Mesenchymal stem cell (in vitro differentiated cells and primary cell): ENCODE measurements around the gene NPFF. TPM values are rescaled to one million over a fixed set of nuclear protein-coding genes. Genes with fewer than 3 reads are reported as not detected.

Source experiments
- small RNA-seq: library from polyadenylated mRNA; stranded (forward); fragments of <200 nt; extraction: miRNeasy Mini kit (QIAGEN cat#:217004); gene quantifications from one replicate; pipeline ENCODE3, GENCODE V24; 2013; ENCODE audit warnings: low read depth

Gene NPFF

Small RNAs within 50 kb of the gene (small RNA-seq; reads per million reads assigned to genes)
- gene AC023509.3, result not detected
